HPDE6-E6E7 (cell line): ENCODE measurements around the gene YWHAQ.
A peak's percentile ranks its signal among the peaks of the same experiment; 100 is the strongest.

Source experiments
- DNase-seq: peaks from one replicate; pipeline ENCODE4 v3.0.0; 2011; ENCODE audit warnings: missing footprints; ENCODE audit errors: extremely low spot score

YWHAQ gene

GRCh38 chr2:9630736-9631552, at the start of gene YWHAQ:
YWHAQ (minus strand) TSS chr2:9630997; CDS start chr2:9630452, 545 bp downstream.
- DNase-seq, result peak; percentile 98

DNA sequence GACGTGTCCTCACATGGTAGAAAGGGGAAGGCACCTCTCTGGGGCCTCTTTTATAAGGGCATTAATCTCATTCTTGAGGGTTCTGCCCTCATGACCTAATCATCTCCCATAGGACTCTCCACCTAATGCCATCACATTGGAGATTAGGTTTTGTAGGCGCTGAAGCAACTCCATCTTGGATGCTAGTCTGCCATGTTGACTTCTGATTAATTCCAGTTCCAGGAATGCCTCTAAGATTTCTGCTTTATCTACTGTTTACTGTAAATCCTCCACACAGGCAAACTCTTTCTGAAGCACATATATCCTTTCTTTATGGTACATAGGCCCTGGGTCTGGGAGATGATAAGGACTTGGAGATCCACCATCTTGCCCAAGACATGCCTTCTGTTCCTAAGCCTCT, 49.3 kb upstream of the YWHAQ start:
- DNase-seq, result no peak

DNA sequence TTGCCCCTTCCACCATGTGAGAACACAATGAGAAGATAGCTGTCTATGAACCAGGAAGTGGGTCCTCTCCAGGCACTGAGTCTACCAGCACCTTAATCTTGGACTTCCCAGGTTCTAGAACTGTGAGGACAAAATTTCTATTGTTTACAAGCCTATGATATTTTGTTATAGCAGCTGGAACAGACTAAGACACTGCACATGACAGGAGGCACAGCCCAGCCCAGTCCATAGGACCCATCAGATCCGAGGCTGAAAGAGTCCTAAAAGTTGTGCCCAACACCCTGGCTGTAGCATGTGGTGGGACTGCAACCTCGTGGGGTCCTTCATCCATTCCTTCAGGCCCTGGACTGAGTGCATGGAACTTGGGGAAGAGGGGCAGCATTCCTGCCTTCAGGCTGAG, 48.4 kb upstream of the YWHAQ start:
- no peak for DNase-seq

GRCh38 chr2:9678544-9678943, 47.7 kb upstream of the YWHAQ start:
- DNase-seq, result no peak

GRCh38 chr2:9675415-9676351, 44.9 kb upstream of the YWHAQ start:
- DNase-seq, result peak; percentile 84

GRCh38 chr2:9674891-9675414, 44.2 kb upstream of the YWHAQ start:
- DNase-seq, result no peak

DNA sequence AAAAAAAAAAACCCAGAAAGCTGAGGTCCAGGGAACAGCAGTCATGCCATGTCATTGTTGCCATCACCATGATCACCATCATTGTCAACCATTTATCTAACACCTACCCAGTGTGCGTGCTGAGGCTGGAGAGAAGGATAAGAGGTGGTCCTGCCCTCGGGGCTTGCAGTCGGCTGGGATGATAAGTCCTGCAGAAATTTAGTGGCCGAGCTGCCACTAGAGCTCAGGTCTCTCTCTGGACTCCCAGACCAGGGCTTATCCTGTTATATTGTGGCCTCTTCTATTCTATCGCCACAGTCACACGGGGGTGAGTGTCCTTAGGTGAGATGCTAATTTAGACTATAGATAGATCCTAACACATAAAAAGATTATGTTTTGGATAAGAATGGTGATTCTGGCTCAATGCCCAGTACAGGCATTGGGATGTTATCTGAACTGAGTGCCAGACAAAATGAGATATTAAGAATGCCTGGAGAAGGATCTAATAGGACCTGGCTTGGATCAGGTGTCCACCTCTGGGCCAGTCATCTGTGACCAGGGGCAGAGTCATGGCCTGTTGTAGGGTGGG, 43.2 kb upstream of the YWHAQ start:
- no peak for DNase-seq

DNA sequence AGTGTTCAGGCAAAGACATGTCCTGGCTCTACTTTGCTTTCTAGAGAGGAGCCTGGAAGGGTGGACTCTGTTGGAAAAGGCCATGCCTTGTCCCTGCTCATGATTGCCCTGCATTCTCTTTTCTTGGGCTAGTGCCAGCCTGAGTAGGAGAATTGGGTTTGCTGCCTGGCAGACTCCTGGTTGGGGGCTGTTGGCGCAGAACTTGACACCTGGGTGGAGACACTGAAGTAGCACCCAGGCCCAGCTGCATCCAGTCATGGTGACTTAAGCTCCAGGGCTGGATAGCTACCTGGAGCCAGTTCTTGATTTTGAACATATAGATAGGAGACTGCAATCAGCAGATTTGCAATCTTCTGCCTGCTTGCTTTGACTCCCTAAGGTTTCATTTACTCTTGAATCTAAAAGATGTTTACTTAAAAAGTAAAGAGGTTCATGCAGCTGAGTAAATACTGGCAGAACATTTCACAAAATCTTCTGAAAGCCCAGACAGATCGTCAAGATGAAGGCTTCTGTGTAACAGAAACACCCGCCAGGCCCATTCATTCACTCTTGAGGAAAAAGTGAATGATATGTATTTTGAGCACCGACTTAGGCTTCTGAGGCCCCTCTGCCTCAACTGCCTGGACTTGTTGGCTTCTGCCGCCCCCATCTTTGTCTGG, 38.0 kb upstream of the YWHAQ start:
- no peak for DNase-seq

DNA sequence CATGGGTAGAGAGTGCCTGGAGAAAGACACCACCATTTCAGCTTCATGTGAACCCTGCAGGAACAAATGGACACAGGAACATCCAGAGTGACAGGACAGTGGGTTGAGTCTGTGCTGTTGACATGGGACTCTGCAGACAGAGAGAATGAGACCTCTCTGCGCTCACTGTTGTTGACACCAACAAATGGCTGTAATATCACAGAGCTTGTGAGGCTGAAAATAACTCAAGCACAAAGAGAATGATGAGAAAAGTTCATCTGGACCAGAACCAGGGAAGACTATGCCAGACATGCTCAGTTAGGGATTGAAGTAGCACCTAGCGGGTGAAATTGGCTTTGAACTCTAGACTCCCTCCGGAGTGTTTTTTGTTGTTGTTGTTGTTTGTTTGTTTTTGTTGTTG, 37.0 kb upstream of the YWHAQ start:
- DNase-seq, result no peak

DNA sequence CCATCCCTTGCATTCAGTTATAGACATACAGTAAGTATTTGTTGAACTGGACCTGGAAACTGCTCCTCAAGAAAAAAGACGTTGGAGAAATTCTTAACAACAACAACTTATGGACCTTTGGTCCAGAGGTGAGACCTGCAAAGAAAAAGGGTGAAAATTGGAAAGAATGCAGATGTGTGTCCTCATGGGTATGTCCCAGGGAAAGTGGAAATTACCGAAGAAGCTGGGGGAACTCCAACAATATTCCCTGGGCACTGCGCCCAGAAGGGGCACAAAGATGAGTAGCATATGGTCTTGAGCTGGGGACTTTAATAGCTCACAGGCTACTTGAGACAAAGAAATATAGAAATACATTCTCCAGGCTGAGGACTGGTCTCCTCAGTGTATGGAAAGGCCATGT, 35.5 kb upstream of the YWHAQ start:
- no peak for DNase-seq

DNA sequence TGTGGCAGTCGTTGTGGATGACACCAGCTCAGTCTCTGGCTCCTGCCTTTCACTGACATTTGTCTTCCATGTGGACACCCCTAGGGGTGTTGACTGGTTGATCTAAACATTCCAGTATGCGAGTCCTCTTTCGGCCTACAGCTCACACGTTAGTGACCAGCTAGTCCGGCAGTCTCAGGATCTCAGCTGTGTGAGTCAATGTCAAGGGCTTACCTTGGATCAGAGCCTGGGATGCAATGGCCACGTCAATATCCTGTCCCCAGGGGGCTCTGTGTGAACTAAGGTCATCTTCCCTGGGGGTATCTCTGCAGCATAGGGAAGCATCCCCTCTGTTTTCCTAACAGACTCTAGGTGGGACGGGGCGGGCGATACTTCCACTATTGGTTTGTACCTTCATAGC, 35.1 kb upstream of the YWHAQ start:
- no peak for DNase-seq

- no peak for DNase-seq
Measured at GRCh38 chr2:9664365-9664764, 33.6 kb upstream of the YWHAQ start.

DNA sequence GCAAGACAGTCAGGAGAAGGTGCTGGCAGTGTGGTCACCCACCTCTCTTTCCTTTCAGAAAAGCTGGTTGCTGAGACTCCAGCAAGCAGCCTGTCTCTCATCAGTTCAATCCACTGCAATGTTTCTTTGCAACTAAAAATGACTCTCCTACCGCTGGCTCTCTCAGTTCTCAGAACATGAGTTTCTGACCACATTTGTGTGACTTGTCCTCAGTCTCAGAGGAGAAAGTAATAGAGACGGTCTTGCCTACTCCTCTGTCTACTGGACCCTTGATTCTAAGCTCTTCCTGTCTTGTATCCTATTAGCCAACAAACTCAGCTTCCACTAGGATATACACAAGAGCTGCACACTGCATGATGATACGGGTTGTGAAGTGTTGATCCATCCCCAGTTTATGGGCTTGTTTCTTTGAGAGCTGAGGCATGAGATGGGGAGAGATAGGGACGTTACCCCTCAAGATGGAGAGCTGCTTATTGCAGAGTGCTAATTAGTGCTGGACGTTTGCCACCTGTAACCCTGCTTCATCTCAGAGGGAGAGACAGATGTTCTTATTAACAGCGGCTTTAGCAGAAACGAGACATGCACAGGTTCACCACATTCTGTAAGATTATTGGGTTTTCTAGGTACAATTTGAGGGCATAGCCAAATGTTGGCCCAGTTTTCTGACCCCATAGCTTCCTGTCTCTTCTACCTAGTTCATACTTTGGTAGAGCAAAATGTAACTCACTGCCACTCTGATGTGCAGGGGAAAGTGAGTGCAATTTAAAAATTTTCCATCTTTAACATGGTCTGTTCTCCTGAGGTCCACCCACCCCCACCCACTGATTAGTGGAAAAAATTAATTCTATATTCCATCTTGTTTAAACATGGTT, 32.4 kb upstream of the YWHAQ start:
- DNase-seq, result no peak

- DNase-seq, result no peak
Measured at GRCh38 chr2:9661261-9661660, 30.5 kb upstream of the YWHAQ start.

DNA sequence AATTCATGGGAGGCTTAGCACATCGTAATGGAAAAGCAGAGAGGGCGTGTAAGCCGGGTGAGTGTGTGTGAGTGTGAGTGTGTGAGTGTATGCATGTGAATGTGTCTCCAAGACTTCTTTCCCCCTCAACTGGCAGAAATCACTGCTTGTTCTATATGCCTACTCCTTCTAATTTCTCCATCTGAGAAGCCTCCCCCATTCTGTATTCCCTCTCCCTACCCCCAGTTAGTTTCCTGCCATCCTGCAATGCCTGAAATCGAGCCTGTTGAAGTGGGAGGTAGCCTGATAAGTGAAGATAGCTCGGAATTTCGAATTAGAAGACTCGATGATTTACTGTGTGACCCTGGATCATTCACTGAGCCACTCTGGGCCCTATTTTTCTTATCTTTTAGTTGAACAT, 30.0 kb upstream of the YWHAQ start:
- DNase-seq, result no peak

DNA sequence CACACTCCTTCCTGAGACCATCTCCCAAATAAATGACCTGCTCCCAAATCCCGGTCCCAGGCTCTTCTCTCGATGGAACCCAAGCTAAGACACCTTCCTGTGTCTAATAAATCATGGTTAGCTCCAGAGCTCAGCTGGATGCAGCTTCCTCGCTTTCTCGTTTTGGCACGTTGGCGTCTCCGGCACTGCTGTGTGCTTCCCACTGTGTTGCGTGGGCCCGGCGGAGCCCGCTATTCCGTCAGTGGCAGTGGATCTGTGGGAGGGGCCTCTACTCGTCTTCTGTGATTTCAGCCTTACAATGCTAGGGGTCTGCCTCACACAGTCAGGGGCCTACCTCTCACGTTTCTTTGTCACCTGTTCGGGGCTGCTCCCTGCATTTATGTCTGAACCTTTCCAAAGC, 29.4 kb upstream of the YWHAQ start:
- DNase-seq, result no peak

GRCh38 chr2:9658972-9659371, 28.2 kb upstream of the YWHAQ start:
- peak; percentile 59 for DNase-seq

GRCh38 chr2:9657731-9658130, 26.9 kb upstream of the YWHAQ start:
- DNase-seq, result no peak

GRCh38 chr2:9657083-9657482, 26.3 kb upstream of the YWHAQ start:
- DNase-seq, result no peak

GRCh38 chr2:9656270-9656766, 25.5 kb upstream of the YWHAQ start:
- peak; percentile 94 for DNase-seq
